Myocyte (in vitro differentiated cells): ENCODE measurements around the gene SNX2. TPM values are rescaled to one million over a fixed set of nuclear protein-coding genes. Genes with fewer than 3 reads are reported as not detected.

ENCODE experiments used
- DNase-seq: peaks from one replicate; pipeline ENCODE4 v3.0.0-alpha.2; 2012; ENCODE audit warnings: low read depth
- total RNA-seq: library from RNA; depleted of rRNA; stranded (reverse); fragments of >200 nt; gene quantifications from 2 replicates; pipeline ENCODE4 v1.2.3, GENCODE V29; 2014

The SNX2 gene
- total RNA-seq, 1 donor from 2014 or later, result 41.1 TPM

DNA sequence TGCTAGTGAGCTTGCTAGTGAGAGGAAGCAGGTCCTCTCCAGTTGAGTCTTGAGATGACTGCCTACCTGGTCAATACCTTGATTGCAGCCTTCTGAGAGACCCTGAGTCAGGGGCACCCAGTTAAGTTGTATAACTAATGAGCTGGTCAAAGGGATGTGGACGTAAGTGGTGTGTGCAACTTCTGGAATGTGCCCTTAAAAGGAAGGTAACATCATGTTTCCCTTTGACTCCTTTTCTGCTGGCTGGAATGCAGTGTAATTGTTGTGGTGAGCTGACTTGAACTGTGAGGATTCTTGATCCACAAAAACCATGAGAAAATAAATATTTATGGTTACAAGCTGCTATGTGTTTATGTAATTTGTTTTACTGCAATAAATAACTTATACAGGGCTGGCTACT is 2.4 kb upstream of the SNX2 start:
- DNase-seq, result no peak

DNA sequence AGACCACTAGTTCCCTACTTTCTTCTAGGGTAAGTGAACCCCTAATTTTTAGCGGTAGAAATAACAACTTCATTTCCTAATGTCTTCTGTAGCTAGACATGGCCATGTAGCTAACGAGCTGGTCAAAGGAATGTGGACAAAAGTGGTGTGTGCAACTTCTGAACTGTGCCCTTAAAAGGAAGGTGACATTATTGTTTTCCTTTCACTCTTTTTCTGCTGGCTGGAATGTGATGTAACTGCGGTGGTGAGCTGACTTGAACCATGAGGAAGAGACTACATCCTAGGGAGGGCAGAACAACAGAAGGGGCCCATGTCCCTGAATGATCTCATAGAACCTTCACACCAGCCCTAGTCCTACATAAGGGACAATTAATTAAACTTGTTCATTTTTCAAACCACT is 1.3 kb upstream of the SNX2 start:
- no peak for DNase-seq

DNA sequence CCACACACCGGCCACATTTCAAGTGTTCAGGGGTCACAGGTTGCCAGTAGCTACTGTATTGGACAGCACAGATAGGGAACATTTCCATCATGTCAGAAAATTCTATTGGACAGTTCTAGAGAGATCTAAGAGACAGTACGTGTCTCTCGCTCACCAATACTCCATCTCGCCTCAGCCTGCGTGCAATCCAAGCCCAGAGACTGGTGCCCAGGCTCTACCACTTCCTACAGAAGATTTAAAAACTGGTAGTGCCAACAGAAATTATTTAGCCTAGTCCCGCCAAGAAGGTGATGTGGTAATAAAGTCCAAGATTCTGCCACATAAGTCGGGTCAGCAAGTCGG is 390 bp upstream of the SNX2 start:
- no peak for DNase-seq

DNA sequence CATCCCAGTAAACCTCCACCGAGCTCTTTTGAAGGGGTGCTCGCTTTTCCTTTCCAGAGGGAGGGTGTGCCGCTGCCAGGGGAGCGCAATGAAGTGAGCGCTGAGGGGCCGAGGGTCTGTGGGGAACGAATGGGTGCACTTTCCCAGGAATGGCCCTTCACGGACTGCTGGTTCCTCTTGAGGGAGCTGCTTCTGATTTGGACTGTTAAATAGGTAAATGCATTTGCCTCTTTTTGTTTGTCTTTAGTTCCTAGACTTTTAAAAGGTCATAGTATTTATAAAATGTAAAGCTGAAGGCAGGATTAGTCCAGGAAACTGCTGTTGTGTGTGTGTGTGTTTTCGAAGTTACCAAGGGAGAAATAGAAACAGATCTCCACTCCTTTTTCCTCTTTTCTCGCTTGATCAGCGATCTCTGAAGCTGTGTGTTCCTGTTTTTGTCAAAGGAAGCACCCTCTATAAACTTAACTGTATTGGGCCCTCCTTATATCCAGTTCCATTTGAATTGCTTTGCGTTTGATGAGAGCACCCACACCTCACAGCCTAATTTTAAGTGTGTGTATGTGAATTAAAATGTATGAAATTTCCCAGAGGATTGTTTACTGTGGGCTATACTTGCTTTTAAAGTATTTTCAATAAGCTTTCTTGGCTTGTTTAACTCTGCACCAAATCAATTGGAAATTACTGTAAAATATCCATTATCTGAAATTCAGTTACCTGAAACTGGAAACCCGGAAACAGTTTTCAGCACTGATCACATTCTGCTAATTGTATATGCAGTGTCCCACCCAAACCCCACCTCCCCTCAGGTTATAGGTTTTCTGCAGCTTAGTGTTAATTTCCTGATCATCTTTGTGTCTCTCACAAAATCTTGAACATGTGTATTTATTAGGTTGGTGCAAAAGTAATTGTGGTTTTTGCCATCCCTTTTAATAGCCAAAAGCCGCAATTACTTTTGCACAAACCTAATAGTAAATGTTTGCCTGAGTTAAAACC is 966 bp downstream of the SNX2 start:
- DNase-seq, result no peak

DNA sequence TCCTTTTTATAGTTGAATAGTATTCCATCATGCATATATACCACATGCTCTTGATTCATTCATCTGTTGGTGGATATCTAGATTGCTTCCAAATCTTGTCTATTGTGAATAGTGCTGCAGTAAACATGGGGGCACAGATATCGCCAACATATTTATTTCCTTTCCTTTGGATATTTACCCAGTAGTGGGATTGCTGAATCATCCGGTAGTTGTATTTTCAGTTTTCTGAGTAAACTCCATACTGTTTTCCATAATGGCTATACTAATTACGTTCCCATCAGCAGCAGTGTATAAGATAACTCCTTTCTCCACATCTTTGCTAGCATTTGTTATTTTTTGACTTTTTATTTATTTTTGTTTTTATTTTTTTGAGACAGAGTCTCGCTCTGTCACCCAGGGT is 3.3 kb downstream of the SNX2 start:
- no peak for DNase-seq

DNA sequence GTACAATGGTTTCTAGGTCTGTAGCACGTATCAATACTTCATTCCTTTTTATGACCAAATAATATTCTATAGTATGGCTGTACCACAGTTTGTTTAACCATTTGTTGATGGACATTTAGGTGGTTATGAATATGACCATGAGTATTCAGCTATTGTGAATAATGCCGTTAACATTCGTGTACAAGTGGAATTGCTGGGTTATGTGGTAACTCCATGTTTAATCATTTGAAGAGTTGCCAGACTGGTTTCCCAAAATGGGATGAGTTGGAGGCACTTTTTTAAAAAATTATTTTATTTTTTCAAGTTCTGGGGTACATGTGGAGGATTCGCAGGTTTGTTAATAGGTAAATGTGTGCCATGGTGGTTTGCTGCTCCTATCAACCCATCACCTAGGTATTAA is 4.6 kb downstream of the SNX2 start:
- DNase-seq, result no peak

DNA sequence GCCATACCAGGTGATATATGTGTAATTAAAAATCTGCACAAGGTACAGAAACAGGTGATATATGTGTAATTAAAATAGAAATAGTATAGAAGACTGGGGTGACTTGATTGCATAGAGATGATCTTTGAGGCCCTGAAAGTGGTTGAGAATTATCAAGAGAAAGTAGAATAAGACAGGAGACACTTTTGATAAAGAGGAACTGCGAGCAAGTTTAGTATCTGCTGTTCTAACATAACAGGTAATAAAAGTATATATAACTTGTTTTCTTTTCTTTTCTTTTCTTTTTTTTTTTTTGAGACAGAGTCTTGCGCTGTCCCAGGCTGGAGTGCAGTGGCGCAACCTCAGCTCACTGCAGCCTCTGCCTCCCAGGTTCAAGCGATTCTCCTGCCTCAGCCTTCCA is 5.4 kb downstream of the SNX2 start:
- no peak for DNase-seq

DNA sequence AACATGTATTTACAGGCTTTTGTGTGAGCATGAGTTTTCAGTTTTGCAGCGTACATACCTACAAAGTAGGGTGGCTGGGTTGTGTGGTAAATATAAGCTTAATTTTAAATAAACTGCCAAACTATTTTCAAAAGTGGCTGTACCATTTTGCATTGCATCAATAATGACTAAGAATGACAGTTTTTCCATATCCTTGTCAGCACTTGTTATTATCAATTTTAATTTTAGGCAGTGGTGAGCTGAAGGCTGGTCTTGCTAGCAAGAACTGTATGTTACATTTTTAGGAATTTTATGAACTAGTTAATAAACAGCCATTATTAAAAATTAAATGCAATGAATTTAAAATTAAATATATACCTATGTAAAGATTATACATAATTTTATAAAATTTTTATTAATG is 6.6 kb downstream of the SNX2 start:
- DNase-seq, result no peak

DNA sequence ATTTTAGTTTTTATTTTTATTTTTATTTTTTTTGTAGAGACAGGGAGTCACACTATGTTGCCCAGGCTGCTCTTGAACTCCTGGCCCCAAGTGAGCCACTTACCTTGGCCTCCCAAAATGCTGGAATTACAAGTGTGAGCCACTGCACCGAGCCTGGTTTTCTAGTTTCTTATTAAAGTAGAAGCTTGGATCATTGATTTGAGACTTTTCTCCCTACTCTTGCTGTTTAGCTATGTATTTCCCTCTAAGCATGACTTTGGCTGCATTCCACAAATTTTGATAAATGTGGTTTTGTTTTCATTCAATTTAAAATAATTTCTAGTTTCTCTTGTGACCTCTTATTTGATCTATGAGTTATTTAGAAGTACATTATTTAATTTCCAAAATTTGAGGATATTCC is 10.4 kb downstream of the SNX2 start:
- no peak for DNase-seq

DNA sequence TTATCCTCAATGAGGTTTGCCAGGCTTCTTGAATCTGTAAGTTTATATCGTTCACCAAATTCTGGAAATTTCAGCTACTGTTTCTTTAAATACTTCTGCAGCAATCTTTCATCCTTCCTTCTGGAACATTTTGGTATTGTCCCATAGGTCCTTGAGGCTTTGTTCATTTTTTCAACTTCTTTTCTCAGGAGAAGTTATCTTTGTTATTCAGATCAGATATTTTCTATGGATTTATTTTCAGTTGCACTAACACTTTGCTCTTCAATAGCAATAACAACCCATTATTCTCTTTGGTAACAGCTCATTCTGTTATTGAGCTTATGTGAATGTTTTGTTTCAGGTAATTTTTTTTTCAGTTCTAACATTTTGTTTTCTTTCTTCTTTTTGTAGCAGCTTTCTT is 13.5 kb downstream of the SNX2 start:
- DNase-seq, result no peak

DNA sequence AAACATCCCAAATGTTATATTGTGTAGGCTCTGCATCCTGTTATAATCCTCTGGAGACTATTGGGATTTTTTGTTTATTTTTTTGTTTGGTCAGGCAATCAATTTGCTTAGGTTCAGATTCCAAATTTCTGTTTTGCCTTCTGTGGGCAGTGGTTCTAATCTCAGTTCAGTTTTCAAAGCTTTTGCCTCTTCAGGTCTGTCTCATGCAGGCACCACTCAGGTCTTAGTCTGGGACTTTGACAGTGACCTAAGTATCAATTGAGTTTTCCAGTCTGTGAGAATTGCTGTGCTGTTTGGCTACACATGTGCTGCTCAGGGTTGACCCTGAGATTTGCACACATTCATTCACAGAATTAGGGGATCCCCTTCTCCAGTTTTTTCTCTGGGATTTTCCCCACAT is 14.1 kb downstream of the SNX2 start:
- no peak for DNase-seq

DNA sequence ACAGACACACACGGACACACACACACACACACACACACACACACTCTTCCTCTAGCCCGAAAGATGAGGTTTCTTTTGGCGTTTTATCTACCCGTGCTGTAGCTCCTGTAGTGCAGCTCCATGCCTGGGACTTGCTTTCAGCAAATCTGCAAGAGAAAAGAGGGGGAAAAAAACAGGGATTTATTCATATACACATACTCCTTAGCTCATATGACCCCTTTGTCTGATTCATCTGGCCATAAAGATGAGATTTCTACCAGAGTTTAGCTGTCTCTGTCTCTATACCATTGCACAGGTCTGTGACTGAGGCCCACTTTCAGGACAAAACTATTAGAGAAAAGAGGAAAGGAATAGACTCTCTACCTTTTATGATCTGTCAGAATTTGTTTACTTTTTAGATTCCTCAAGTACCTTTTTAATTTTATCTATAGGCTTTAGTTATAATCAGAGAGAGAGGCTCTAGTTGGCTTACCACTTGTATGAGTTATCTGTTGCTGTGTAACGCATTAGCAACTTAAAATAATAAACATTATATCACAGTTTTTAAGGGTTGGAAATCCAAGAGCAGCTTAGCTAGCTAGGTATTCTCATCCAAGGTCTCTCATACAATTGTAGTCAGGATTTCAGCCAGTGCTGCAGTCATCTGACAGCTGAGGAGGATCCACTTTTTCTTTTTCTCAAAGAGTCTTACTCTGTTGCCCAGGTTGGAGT is 14.7 kb downstream of the SNX2 start:
- DNase-seq, result no peak

DNA sequence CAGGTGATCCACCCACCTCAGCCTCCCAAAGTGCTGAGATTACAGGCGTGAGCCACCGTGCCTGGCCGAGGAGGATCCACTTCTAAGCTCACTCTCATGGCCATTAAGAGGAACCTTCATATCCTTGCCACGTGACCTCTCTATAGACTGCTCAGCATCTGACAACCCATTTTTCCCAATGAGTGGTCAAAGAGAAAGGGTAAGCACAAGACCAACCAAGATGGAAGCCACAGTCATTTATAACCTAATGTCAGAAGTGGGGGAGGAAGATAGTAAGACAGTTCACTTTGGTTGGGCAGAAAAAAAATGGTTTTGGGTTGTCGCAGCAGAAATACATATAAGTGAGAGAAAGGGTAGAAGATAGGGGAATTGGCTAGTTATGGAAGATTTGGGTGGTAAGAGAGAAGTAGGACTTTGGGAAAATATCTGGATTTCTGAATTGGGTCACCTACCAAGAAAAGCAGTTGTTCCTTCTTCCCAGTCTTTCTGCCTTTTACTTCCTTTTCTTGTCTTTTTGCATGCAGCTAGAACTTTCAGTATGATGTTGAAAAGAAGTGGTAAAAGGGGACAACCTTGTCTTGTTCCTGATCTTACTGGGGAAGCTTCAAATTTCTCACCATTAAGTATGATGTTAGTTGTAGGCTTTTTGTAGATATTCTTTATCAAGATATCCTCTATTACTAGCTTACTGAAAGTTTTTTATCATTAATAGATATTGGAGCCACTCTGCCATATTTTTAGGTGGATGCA is 15.6 kb downstream of the SNX2 start:
- DNase-seq, result no peak

DNA sequence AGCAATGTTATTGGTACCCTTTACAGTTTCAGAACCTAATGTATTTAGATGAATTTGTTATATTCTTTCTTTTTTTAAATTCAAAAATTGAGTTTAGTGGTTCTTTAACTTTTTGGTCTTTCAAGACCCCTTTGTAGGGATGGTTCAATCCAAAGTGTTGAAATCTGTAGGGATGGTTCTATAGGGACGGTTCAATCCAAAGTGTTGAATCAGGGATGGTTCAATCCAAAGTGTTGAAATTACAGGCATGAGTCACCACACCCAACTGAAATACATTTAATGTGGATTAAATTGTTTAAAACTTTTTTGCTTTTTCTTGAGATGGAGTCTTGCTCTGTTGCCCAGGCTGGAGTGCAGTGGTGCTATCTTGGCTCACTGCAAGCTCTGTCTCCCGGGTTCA is 30.6 kb downstream of the SNX2 start:
- no peak for DNase-seq

DNA sequence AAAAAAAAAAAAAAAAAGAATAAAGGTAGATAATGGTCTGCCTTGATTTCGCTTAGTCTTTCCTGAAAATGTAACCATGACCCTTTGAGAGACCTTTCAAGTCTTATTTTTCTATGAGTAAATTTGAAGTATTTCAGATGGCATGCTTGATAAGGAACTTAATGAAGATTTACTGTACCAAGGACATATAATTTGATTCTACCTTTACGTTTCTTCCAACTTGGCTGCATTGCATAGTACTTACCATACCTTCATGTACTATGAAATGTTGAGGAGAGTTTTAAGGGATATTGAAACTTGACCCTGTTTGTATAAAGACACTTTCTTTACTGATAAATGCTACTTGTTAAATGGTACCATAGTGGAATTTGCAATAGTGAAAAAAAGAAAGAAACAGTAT is 35.5 kb downstream of the SNX2 start:
- no peak for DNase-seq

DNA sequence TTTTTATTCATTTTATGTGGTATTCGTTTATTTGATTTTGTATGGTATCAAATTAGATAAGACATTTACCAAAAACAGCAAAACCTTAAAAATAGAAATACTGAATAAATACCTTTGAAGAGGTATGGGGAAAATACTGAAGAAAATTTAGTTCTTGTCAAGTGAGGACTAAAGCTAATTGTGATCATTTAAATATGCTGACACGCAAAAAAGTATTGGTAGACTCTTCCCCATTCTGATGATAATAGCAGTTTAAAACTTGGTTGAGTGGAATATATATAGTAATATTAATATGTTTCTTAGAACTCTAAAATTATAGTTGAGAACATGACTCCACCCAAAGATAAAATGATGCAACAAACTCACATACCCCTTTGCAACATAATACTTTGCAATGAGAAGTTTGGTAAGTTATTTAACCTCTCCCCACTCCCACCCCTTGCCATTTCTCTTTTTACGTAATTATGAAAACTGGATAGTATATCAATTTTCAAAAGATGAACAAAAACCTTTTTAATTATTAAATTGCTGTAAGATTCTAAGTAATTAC is 40.4 kb downstream of the SNX2 start:
- DNase-seq, result no peak

DNA sequence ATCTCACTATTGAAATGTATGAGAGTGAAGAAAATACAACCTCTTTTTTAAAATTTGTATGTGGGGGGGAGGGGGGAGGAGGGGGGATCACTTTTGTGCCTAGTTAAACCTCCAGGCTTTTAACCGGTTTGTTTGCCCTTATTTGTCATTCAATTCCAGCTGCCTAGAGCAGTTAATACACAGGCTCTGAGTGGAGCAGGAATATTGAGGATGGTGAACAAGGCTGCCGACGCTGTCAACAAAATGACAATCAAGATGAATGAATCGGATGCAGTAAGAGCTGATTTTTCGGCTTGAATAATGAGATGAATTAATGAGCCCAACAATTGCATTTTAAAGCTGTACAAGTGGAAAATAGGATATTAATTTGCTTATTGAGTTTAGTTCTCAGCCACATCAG is 41.9 kb downstream of the SNX2 start:
- DNase-seq, result no peak

DNA sequence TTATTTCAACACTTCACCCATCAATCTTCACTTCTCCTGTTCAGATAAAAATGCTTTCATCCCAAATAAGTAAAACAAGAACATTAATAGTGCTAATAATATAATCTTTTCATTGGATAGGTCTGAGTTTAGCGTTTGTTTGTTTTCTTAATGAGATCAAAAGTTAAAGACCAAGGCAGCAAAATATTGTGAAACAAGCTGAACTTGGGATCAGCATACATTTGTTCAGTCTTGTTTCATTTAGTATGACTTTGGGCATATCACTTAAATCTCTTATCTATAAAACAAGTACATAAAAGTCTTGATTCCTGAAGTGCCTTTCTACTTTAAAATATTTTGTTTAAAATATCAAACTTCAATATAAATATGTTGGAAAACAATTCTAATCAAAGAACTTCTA is 57.1 kb downstream of the SNX2 start:
- no peak for DNase-seq

DNA sequence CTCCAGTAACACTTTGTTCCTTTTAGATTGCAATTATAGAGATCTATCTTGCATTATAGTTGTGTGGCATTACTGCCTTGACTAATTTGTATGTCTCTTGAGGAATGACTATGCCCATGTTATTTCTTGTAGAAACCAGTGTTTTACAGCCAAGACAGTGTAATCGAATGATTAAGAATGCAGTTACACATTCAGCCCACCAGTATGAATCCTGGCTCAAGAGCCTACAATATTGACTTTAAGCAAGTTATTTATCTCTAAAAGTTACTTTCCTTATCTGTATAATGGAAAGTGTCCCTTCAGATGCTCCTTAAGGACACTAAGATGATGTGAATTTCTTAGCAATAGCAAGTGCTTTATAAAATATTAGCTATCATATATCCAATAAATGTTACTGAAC is 60.8 kb downstream of the SNX2 start:
- DNase-seq, result no peak

DNA sequence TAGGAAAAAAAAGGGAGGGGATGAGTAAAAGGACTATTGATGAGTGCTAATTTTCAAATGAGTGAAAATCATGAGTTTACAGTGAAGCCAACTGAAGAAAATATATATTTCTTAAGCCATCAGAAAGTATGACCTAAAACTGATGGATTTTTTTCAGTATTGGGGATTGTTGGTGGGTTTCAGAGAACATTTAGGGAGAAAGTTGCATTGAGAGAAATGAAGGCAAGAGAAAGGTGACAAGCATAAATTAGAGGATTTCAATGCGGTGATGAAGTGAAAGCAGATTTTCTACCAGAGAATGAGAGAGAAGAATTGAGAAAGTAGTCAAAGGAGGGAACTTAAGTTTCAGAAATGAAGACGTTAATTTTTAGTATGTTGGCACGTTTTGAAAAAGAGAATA is 62.1 kb downstream of the SNX2 start:
- no peak for DNase-seq

DNA sequence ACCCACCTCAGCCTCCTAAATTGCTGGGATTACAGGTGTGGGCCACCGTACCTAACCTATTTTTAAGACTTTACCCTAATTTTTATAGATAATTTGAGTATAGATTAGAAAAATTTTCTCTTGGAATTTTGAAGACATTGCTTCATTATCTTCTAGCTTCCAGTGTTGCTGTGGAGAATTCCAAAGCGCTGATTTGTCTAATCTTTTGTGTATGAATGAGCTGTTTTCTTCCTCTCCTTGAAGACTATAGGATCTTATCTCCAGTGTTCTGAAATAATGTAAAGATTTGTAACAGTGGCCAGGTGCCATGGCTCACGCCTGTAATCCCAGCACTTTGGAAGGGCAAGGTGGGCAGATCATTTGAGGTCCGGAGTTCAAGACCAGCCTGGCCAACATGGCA is 64.9 kb downstream of the SNX2 start:
- DNase-seq, result no peak
